Kidney epithelial cell (primary cell): ENCODE data around the gene GFPT2. TPM values are rescaled to one million over a fixed set of nuclear protein-coding genes. Genes with fewer than 3 reads are reported as not detected.

ENCODE experiments used
- DNase-seq: peaks from one replicate; pipeline ENCODE4 v3.0.0-alpha.2; 2010; ENCODE audit warnings: low read depth
- H3K27me3 ChIP-seq: 2 replicates; pipeline ENCODE4 v1.6.0; 2011; ENCODE audit warnings: low read length; ENCODE audit not compliant: control insufficient read depth, insufficient read depth
- H3K36me3 ChIP-seq: 2 replicates; pipeline ENCODE4 v1.5.1; 2011; ENCODE audit warnings: low read length; ENCODE audit not compliant: control insufficient read depth, insufficient read depth
- H3K4me3 ChIP-seq: 2 replicates; pipeline ENCODE4 v1.5.1; 2011; ENCODE audit warnings: low read depth, mild to moderate bottlenecking, control low read depth, low read length
- CTCF ChIP-seq: IDR thresholded peaks from 2 replicates; pipeline ENCODE4 v1.5.1; 2011; ENCODE audit warnings: mild to moderate bottlenecking, moderate library complexity, low read length, control low read depth, inconsistent platforms; ENCODE audit not compliant: insufficient read depth, poor library complexity, severe bottlenecking
- total RNA-seq: library from RNA; depleted of rRNA; stranded (reverse); fragments of >200 nt; gene quantifications from 2 replicates; pipeline ENCODE4 v1.2.3, GENCODE V29; 2015

The GFPT2 gene
- total RNA-seq, 1 donor from 2014 or later: 7.7 TPM

- no peak for DNase-seq
- Histone ChIP-seq H3K27me3 (no peaks in the 10 kb centered on the region), H3K36me3 (peaks cover 1% of the 10 kb centered on the region), H3K4me3 (no peak overlapping the region)
- TF ChIP-seq CTCF: no peak
These were observed 70.0 kb downstream of the GFPT2 start for GRCh38 chr5:180283026-180283615.

GRCh38 chr5:180282281-180282680 lies 70.9 kb downstream of the GFPT2 start:
- Histone ChIP-seq H3K27me3 (no peaks in the 10 kb centered on the region), H3K36me3 (peaks cover 1% of the 10 kb centered on the region), H3K4me3 (no peak overlapping the region)
- DNase-seq: no peak
- TF ChIP-seq CTCF: no peak

GRCh38 chr5:180281706-180282105 lies 71.4 kb downstream of the GFPT2 start:
- no peak for TF ChIP-seq CTCF
- DNase-seq: no peak
- Histone ChIP-seq H3K4me3 (no peak overlapping the region), H3K27me3 (no peaks in the 10 kb centered on the region), H3K36me3 (peaks cover 1% of the 10 kb centered on the region)

GRCh38 chr5:180274695-180275094 lies 78.4 kb downstream of the GFPT2 start:
- TF ChIP-seq CTCF: no peak
- DNase-seq: no peak
- Histone ChIP-seq H3K4me3 (no peak overlapping the region), H3K36me3 (no peaks in the 10 kb centered on the region), H3K27me3 (no peaks in the 10 kb centered on the region)

- DNase-seq: no peak
- no peak overlapping the region for H3K4me3 ChIP-seq
- TF ChIP-seq CTCF: no peak
- H3K27me3 ChIP-seq: no peaks in the 10 kb centered on the region
- H3K36me3 ChIP-seq: no peaks in the 10 kb centered on the region
These were observed 81.9 kb downstream of the GFPT2 start for GRCh38 chr5:180271221-180271620.

- Histone ChIP-seq H3K36me3 (peaks cover 2% of the 10 kb centered on the region), H3K27me3 (no peaks in the 10 kb centered on the region), H3K4me3 (no peak overlapping the region)
- DNase-seq: no peak
- no peak for TF ChIP-seq CTCF
These were observed 93.9 kb downstream of the GFPT2 start for GRCh38 chr5:180259260-180259611.
